Stimulated activated CD4-positive, alpha-beta T cell treated with anti-CD3 and anti-CD28 coated beads, Interleukin-12 subunit alpha, Interleukin-12 subunit beta, amount 100 ng/mL, for 24 hours (primary cell): ENCODE results near the gene SIDT2.
"Not testable (repeated sequence)": the region's sequence is repeated elsewhere in the genome, so short reads cannot be mapped to it uniquely, and the experiment has no call there.

ENCODE experiments used
- DNase-seq, 2 experiments: peaks; one replicate each; pipeline ENCODE4 v3.0.0-alpha.2; 2020; ENCODE audit warnings: low read depth in 2 of 2

Gene SIDT2

DNA sequence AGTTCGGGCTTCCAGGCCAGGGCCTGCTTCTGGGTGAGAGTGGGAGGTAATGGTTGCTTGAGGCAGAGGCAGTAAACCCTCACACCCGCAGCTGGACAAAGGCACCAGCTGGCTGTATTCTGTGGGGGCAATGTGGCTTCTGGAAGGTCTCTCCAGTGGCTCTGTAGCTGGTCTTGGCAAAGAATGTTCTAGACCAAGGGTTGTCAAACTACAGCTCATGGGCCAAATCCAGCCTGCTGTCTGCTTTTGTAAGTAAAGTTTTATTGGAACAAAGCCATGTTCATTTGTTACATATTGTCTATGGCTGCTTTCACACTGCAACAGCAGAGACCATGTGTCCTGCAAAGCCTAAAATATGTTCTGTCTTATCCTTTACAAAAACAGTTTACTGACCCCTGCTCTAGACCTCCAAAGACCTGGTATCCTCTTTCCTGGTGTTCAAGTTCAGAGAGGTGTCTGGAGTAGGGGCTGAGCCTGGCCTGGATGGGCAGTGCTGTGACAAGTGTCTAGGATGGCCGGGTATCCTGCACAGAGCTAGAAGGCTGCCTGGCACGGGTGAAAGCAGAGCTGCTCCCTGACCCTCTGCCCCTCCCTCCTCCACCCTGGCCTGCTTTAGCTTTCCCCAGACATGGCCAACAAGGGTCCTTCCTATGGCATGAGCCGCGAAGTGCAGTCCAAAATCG, 24.0 kb downstream of the SIDT2 start:
- no peak for DNase-seq

DNA sequence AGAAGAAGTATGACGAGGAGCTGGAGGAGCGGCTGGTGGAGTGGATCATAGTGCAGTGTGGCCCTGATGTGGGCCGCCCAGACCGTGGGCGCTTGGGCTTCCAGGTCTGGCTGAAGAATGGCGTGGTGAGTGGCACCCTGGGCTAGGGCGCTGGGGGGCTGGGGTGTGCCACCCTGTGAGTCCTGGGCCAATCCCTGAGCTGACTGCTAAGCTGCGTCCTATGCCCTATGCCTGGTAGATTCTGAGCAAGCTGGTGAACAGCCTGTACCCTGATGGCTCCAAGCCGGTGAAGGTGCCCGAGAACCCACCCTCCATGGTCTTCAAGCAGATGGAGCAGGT, 24.5 kb downstream of the SIDT2 start:
- no peak for DNase-seq

DNA sequence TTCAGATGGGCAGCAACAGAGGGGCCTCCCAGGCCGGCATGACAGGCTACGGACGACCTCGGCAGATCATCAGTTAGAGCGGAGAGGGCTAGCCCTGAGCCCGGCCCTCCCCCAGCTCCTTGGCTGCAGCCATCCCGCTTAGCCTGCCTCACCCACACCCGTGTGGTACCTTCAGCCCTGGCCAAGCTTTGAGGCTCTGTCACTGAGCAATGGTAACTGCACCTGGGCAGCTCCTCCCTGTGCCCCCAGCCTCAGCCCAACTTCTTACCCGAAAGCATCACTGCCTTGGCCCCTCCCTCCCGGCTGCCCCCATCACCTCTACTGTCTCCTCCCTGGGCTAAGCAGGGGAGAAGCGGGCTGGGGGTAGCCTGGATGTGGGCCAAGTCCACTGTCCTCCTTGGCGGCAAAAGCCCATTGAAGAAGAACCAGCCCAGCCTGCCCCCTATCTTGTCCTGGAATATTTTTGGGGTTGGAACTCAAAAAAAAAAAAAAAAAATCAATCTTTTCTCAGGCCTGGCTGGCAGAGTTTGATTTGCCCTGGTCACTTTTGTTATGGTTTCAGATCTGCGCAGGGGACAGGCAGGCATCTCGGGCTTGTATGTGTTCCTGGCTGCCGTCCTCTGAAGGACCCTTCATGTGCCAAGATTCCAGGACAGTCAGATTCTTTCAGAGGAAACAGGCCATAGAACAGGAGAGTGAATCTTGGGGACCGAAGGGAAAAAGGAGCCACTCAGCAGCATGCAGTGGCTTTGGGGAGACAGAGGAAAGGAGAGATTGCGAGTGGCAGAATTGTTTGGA, 25.9 kb downstream of the SIDT2 start:
- DNase-seq = no peak

DNA sequence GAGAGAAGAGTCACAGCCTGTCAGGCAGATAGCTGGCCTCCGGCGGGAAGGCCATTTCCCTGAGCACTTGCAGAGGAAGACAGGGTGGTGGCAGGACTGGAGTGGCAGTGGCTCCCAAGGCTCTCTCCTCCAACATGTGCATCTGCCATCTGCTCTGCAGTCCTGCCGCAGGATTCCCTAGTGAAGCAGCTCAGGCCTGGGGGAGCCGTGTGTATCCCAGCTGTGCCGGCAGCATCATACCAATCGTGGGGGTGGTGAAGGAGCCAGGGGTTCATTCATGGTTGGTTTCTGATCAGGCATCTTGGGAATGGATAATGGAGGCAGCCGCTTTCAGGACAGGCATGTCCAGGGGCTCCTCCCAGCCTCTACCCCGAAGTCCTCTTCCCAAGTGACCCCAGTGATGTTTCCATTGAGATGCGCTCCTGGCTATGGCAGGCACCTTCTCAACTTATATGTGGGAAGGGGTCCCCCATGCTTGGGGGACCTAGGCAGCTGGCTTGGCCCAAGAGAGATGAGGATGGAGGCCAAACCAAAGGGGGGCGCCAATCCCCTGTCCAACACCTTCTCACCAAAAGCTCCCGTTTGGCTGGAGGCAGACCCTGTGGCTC, 26.8 kb downstream of the SIDT2 start:
- no peak for DNase-seq

DNA sequence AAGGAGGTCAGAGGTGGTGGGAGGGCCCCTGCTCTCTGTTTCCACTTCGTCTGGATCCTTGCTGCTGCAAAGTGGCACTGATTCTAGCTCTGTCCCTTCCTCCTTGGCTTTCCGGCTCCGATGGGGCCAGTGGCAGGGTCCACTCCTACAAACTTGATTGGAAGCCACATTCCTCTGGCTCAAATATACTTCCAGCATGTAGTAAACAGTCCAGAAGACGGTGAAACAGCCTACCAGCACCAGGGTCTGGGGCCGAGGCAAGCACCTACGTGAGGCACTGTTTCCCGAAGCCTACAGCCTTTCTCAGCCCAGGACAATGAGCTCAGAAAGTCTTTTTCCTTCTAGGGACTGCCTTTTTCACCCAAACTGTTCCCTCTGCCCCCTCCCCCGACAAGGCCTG, 27.6 kb downstream of the SIDT2 start:
- not testable (repeated sequence) for DNase-seq

DNA sequence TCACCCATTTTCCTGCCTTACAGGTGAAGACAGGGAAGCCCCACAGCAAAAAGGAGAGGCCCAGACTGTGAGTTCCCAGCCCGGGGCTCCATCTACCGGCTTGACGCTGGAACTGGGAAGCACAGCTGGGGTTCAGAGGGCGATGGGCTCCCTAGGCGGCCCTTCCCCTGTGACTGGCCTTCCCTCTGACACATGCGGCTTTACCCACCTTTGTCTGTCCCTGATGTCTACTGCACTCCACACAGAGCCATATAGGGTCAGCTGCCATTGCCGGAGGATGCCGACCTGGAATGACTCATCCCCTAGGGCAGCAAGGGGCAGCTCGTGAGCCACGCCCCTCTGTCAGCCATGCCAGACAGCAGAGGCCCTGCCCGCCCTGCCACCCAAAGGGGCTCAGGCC, 28.3 kb downstream of the SIDT2 start:
- not testable (repeated sequence) for DNase-seq

DNA sequence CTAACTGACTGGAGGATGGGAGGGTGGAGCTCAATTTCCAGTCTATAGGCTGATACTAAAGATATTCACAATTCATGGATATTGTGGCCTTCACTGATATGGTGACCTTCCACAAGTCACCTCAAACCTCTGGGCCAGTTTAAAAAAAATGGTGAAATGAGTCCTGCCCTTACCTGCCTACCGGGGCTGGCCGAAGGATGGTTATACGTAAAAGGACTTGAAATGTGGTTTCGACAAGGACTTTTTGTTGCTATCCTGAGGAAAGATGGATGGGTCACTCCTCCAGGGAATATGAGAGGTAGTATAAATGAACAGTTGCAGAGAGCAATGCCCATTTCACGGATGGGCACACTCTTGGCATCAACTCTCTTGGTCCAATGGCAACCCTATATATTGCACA, 28.9 kb downstream of the SIDT2 start:
- not testable (repeated sequence) for DNase-seq

DNA sequence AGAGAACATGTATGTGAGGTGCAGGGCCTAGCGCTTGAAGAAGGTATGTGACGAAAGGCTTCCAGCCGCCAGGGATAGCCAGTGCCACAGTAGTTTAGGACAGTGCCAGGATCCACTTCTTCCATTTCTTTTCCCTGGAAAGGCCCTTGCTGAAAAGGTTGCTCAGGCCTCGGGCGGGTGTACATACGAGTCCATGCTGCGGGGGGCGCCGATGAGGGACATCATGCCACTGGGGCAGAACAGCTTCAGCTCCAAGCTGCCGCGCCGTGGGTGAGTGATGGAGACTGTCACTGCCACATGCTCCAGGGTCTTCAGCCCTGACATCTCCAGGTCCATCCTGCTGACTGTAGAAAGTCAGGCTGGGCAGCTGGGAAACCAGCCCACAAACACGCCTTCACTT, 30.2 kb downstream of the SIDT2 start:
- DNase-seq = not testable (repeated sequence)

DNA sequence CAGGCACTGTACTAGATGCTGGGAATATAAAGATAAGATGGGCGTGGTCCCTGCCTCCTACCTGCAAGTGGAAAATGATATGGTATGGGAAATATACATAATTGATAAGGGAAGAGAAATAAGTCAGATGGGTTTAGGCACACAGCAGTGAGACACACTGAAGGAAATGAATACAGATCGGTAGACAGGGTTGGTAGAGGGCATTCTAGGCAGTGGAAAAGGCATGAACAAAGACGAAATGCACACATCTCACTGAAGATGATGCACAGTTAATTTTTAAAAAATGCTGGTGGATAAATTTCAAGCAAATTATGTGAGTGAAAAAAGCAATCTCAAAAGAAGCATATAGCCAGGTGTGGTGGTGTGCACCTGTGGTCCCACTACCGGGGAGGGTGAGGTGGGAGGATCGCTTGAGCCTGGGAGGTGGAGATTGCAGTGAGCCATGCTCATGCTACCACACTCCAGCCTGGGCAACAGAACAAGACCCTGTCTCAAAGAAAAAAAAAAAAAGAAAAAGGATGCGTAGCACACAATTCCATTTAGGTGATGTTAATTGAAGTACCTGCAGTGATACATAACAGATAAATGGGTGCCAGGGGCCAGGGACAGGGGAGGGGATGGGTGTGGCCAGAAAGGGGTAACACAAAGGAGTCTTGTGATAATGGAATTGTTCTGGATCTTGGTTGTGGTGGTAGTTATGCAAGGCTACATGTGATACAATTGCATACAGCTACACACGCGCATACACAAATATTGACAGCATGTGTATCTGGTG, 31.0 kb downstream of the SIDT2 start:
- not testable (repeated sequence) for DNase-seq

DNA sequence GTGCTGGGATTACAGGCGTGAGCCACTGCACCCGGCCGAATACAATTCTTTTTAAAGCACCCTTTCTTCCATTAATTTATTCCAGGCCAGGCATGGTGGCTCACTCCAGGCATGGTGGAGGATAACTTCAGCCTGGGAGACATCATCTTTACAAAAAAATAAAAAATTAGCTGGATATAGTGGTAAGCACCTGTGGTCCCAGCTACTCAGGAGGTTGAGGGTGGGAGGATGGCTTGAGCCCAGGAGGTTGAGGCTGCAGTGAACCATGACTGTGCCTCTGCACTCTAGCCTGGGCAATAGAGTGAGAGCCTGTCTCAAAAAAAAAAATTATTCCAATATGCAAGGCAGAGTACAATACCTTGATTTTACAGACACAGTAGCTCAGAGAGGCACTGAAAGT, 32.1 kb downstream of the SIDT2 start:
- no peak for DNase-seq

DNA sequence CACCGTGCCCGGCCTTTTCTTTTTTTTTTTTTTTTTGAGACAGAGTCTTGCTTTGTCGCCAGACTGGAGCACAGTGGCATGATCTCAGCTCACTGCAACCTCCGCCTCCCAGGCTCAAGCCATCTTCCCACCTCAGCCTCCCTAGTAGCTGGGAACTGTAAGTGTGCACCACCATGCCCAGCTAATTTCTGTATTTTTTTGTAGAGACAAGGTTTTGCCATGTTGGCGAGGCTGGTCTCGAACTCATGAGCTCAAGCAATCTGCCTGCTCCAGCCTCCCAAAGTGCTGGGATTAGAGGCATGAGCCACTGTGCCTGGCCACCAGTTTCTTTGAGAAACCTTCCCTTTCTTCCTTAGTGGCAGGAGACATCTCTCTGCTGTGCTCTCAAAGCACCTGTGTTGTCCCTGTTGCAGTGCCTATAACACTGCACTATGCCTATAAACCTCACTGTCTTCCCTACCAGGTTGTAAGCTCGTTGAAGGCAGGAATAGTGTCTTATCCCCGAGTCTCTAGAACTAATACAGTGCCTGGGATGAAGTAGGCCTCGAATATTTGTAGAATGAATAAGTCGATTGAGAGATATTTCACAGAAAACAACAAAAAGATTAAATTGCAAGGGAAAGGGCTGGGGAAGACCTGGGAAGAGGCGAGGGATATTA, 34.3 kb downstream of the SIDT2 start:
- DNase-seq = no peak

DNA sequence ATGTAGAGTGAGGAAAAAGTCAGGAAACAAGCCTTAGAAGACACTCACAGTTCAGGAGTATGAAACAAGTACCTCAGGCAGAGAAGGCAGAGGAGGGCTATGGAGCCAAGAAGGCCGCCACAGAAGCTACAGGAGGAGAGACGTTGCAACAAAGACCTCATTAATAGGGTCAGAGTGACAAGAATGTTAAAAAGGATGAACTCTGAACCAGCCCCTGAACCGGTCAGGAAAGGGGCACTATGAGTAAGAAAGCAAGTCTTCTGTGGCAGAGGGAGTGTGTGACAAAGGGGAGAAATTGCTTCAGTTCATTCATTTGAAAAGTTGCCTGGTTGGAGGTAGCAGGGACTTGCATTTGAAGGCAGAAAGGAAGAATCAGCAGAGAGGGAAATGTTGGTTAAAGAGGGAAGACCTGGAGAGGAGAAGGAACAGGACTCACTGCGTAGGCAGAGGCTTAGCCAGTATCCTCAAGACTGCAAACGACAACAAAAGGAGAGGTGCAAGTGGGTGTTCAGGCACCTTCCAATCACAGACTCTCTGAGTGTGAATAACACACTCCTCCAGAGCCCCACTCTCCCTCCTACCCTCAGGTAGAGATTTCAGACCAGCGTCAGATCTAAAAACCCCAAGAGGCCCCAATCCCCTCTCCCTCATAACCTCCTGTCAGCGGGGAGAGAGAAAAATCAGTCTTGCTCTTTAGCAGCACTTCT, 36.0 kb downstream of the SIDT2 start:
- DNase-seq = no peak

DNA sequence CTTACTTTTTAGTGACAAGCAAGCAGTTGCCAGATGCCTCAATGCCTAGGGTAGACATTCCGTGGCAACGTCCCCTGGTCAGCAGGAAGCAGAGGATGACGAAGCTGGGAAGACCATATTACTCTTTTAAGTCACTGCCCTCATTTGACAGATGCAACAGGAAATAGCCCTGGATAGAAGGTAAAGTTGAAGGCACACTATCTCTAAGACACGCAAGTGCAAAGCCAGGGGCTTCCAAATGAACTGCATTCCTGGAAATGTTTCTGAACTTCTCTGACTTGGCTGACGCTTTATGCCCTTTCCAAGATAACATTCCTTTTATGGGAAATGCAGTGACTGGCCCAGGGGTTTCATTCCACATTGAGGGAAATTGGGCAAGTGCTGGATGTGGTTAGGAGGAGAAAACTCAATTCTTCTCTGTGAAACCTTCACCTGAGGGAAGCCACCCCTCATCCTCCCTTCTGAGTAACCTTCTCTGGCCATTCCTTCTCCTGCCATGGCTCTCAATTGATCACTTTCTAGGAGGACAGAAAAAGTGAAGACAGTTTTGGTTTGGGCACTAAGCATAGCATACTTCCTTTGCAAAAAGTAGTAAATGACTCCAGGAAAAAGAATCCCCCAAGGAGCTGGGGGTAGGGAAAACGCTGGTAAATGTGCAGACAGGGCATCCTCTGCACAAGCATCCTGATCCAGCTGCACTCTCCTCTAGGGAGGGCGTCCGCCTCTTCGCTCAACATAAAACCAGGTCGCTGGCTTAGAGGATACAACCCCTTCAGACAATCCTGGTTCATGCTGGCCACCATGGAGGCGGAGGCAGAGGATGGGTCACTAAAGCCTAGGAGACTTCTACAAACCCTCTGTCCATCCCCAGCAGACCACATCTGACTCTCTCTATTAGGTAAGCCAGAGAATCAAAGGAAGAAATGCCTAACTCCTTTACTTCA, 38.9 kb downstream of the SIDT2 start:
- no peak for DNase-seq

DNA sequence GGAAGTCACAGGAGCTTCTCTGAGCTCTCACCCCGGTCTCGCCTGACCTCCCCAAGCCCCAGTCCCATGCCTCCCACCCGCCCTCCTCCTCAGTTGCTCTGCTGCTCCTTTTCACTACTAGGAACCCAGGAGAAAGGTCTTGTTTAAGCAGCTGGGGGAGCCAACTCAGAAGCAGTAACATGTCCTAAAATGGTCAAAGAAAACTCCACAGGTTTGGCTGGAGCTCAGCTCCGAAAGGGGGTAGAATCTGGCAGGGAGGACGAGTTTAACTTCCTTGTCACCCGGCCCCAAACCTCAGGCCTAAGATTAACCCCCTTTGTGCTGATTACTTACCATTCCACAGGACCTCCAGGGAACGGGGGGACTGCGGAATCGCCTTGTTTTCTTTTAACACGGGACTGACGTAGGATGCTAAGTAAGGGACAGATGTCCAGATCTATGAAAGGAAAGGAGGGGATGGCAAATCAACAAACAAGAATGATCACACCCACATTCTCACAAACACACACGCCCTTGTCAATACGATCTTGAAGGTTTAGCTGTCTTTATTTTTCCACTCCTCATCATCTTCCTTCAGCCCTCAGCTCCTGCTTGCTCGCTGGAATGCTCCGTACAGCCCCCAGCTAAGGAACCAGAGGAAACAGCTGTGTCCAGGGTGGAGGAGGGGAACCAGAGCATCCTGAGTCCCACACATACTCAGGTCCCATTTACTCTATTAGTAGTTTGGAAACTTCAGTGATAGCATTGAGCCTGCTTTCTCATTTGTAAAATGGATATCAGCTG, 39.8 kb downstream of the SIDT2 start:
- no peak for DNase-seq

DNA sequence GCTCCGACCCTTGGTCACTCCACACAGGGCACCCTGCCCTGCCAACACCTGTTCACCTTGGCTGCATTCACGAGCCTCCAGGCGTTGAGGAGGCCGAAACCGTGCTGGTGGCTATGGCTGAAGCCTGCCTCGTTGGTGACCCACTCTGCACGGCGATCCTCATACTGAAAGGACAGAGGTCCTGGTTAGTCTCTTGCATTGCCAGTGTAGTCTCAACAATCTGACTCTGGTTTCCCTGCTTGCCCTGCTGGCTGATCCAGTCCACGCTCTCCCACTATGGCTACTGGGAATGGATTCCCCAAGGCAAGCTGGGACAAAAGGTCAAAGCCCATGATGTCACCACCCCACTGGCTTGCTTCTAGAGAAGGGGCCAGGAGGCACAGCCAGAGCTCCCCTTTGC, 40.5 kb downstream of the SIDT2 start:
- DNase-seq = no peak

DNA sequence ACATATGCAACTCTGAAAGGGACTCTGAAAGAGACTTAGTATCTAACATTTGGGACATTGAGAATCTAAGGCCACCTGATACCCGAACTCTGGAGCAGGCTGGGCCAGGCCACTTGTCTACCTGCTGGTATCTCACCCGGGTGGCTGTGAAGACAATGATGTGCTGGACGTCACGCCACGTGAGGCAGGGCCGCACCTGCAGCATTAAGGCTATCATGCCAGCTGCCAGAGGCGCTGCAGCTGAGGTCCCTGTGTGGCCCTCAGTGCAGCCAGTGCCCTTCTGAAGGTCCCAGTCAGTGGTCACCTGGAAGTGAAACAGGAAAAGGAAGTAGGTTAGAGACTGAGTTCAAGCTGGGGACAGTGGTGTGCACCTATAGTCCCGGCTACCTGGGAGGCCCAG, 40.9 kb downstream of the SIDT2 start:
- DNase-seq = no peak

DNA sequence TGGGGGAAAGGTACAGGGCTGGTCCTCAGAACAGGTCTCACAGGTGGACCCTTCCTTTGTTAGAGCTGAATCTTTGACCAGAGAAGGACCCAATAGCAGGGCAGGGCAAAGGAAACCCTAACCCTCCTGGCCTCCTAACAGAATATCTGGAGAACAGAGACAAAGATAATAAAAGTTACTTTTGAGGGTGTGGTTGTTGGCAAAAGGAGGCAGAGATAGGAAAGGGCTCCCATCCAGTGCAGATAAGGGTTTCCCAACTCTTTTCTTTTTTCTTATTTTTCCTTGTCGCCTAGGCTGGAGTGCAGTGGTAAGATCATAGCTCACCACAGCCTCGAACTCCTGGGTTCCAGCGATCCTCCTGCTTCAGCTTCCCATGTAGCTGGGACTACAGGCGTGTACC, 41.5 kb downstream of the SIDT2 start:
- DNase-seq = no peak

DNA sequence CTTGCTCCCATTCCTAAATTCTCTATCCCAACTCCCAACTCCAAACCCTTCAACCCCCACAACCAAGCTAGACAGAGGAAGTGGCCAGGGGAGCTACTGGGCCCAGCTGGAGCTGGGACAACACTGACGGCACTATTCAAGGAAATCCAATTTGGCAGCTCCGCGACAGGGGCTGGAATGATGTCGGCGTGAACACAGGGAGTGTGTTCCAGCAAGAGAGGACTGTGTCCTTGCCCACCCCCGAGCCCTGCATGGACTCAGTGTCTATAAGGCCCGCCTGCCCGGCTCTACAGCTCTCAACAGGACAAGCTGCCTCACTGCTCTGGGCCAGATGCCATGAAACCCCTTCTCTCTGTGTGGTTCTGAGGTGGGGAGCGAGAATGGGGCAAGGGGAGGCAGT, 42.0 kb downstream of the SIDT2 start:
- DNase-seq = no peak
